ENCODE results near the gene SORCS2. TPM values are rescaled to one million over a fixed set of nuclear protein-coding genes. Genes with fewer than 3 reads are reported as not detected.

Gene SORCS2
- total and polyA plus RNA-seq, 2 of the 8 experiments (the other 6 are each of a cell fraction or from before 2014, with no cell fraction given), result 0.36 to 1.8 TPM

- no peak overlapping the region for H2BK120ac ChIP-seq (replicated peaks; ENCODE audit: low read depth, low read length)
- H3K9ac ChIP-seq (replicated peaks in 1 of 4; ENCODE audit: extremely low read depth in 1 of 4, low read depth in 3 of 4, low read length in 3 of 4), result no peak overlapping the region
- no peak overlapping the region for H2BK20ac ChIP-seq (ENCODE audit: low read length)
- H4K91ac ChIP-seq (replicated peaks; ENCODE audit: insufficient read length, low read length), result no peak overlapping the region
- H3K23ac ChIP-seq (ENCODE audit: insufficient read length), result no peak overlapping the region
- no peak overlapping the region for H2BK15ac ChIP-seq (ENCODE audit: low read length)
- H3K23me2 ChIP-seq (ENCODE audit: low read depth, low read length), result no peaks in the 10 kb centered on the region
- H3K27me3 ChIP-seq (replicated peaks in 1 of 4; ENCODE audit: control insufficient read depth in 3 of 4, extremely low read depth in 1 of 4, insufficient read depth in 3 of 4, low read length in 3 of 4), result no peaks in the 10 kb centered on the region
- H3K79me2 ChIP-seq (ENCODE audit: control insufficient read depth in 1 of 2, insufficient read depth in 2 of 2, low read length in 2 of 2), result no peaks in the 10 kb centered on the region
- H3K14ac ChIP-seq (ENCODE audit: insufficient read length), result no peak overlapping the region
- FAIRE-seq (no peak), DNase-seq (ENCODE audit: low read depth in 1 of 2, low spot score in 2 of 2) (no peak)
- 85% methylated on average over 6 of the region's 9 CpGs; no CpG with 5 or more reads in 1 of the 2 experiments for WGBS, 2 experiments (ENCODE audit: extremely low coverage in 1 of 2, insufficient coverage in 1 of 2, insufficient read length in 1 of 2, insufficient replicate concordance in 2 of 2, low coverage in 1 of 2, low lambda C conversion rate in 2 of 2, missing lambda C conversion rate in 1 of 2)
- H2AK5ac ChIP-seq (ENCODE audit: low read depth, low read length), result no peak overlapping the region
- no peaks in the 10 kb centered on the region for H3K79me1 ChIP-seq (ENCODE audit: low read depth, low read length)
- no peak overlapping the region for H2BK12ac ChIP-seq (ENCODE audit: low read depth, low read length)
- ChIA-PET CTCF (ENCODE audit: partially characterized antibody) (no interaction called here), POLR2A (ENCODE audit: partially characterized antibody) (no interaction called here)
- peak overlapping the region; percentile 19; the same call in 1 of the 2 replicates for H4K8ac ChIP-seq (ENCODE audit: extremely low read depth, insufficient read depth, low read length)
- no peak overlapping the region for H3K4me3 ChIP-seq (ENCODE audit: extremely low read depth in 1 of 4, insufficient read depth in 2 of 4, low read depth in 3 of 4, low read length in 4 of 4)
- H3K36me3 ChIP-seq (ENCODE audit: control insufficient read depth in 2 of 4, insufficient read depth in 4 of 4, low read length in 3 of 4), result no peaks in the 10 kb centered on the region
- 0 out of 7 replicates have a peak, but pooled peaks cover 0 to 2% (median 0%) of the 10 kb centered on the region in 4 experiments for H3K4me1 ChIP-seq (replicated peaks in 1 of 4; ENCODE audit: control insufficient read depth in 3 of 4, insufficient read depth in 4 of 4, low read length in 3 of 4)
- TF ChIP-seq KDM1A (IDR thresholded peaks at IDR 0.05; ENCODE audit: borderline replicate concordance, low read length), result 0 out of 2 replicates have a peak, but pooled peaks have one; percentile 3
- no peak for TF ChIP-seq SP1 (IDR thresholded peaks at IDR 0.05; ENCODE audit: low read depth, low read length)
- TF ChIP-seq RFX5 (IDR thresholded peaks at IDR 0.05; ENCODE audit: borderline replicate concordance, low read depth, low read length), result no peak
- TF ChIP-seq CTBP2 (IDR thresholded peaks at IDR 0.05; ENCODE audit: borderline replicate concordance, insufficient read depth, insufficient read length, low read length), result no peak
- TF ChIP-seq CREB1 (IDR thresholded peaks at IDR 0.05), result no peak
- H4K20me1 ChIP-seq (replicated peaks in 1 of 2; ENCODE audit: control insufficient read depth in 1 of 2, insufficient read depth in 2 of 2, low read length in 2 of 2), result no peaks in the 10 kb centered on the region
- no peak overlapping the region for H3K27ac ChIP-seq (ENCODE audit: low read depth, low read length)
- no peak overlapping the region for H3K56ac ChIP-seq (replicated peaks; ENCODE audit: insufficient read length, low read depth, low read length)
- H2BK5ac ChIP-seq (ENCODE audit: low read depth, low read length), result no peak overlapping the region
- H3K4ac ChIP-seq (replicated peaks; ENCODE audit: insufficient read length, low read depth, low read length), result no peak overlapping the region
- no peak overlapping the region for H2AFZ ChIP-seq (ENCODE audit: low read length)
- peaks cover 0 to 13% of the 10 kb centered on the region in 2 experiments; a peak in 3 of 4 replicates for H3K9me3 ChIP-seq (ENCODE audit: insufficient read depth in 2 of 2, low read depth in 1 of 2, low read length in 1 of 2)
- H3K18ac ChIP-seq (ENCODE audit: extremely low read depth, low read length), result no peak overlapping the region
- H3K4me2 ChIP-seq (ENCODE audit: insufficient read depth in 1 of 2, low read depth in 2 of 2, low read length in 2 of 2), result no peak overlapping the region
- no peak overlapping the region for H4K5ac ChIP-seq (ENCODE audit: insufficient read length, low read depth, low read length)
Measured at GRCh38 chr4:7678318-7678852, 486.0 kb downstream of the SORCS2 start.
